ENCODE data around the gene ATXN7L3B.

Gene ATXN7L3B

GRCh38 chr12:74579981-74580380 lies 42.3 kb downstream of the ATXN7L3B start:
- TF ChIP-seq ZFP3 (CRISPR knock-in tag; IDR thresholded peaks at IDR 0.05): no peak
- TF ChIP-seq, protein P1, sequence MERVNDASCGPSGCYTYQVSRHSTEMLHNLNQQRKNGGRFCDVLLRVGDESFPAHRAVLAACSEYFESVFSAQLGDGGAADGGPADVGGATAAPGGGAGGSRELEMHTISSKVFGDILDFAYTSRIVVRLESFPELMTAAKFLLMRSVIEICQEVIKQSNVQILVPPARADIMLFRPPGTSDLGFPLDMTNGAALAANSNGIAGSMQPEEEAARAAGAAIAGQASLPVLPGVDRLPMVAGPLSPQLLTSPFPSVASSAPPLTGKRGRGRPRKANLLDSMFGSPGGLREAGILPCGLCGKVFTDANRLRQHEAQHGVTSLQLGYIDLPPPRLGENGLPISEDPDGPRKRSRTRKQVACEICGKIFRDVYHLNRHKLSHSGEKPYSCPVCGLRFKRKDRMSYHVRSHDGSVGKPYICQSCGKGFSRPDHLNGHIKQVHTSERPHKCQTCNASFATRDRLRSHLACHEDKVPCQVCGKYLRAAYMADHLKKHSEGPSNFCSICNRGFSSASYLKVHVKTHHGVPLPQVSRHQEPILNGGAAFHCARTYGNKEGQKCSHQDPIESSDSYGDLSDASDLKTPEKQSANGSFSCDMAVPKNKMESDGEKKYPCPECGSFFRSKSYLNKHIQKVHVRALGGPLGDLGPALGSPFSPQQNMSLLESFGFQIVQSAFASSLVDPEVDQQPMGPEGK (CRISPR knock-in tag; IDR thresholded peaks at IDR 0.05; ENCODE audit: borderline replicate concordance): no peak
- TF ChIP-seq, protein P2, sequence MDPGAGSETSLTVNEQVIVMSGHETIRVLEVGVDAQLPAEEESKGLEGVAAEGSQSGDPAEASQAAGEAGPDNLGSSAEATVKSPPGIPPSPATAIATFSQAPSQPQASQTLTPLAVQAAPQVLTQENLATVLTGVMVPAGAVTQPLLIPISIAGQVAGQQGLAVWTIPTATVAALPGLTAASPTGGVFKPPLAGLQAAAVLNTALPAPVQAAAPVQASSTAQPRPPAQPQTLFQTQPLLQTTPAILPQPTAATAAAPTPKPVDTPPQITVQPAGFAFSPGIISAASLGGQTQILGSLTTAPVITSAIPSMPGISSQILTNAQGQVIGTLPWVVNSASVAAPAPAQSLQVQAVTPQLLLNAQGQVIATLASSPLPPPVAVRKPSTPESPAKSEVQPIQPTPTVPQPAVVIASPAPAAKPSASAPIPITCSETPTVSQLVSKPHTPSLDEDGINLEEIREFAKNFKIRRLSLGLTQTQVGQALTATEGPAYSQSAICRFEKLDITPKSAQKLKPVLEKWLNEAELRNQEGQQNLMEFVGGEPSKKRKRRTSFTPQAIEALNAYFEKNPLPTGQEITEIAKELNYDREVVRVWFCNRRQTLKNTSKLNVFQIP (CRISPR knock-in tag; IDR thresholded peaks at IDR 0.05; ENCODE audit: borderline replicate concordance, low read depth): no peak
- TF ChIP-seq SNAI2 (CRISPR knock-in tag; IDR thresholded peaks at IDR 0.05): no peak
- TF ChIP-seq ZNF565 (CRISPR knock-in tag; conservative IDR thresholded peaks at IDR 0.05; ENCODE audit: low read depth): no peak
- TF ChIP-seq ISL1 (CRISPR knock-in tag; IDR thresholded peaks at IDR 0.05): no peak
- no peak for TF ChIP-seq CREB5 (CRISPR knock-in tag; IDR thresholded peaks at IDR 0.05; ENCODE audit: low read depth)
- TF ChIP-seq ZNF8 (CRISPR knock-in tag; IDR thresholded peaks at IDR 0.05): no peak
- no peak for ATAC-seq

DNA sequence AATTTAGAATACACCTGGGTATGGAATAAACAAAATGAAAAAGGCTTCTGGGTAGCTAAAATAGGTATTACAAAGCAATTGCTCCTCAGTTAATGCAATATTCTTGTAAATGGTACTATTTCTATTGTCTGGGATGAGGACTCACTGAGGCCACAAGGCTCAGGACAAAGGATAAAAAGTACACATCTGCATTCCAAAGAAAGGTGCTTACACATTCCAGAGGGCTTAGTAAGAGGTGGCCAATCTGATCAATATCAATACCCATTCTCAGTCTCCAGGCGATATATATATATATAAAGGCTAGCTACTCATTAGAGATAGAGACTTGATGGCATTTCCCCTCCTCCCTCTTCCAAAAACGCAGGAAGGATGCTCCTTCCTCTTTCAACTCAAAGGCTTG lies 43.8 kb downstream of the ATXN7L3B start:
- TF ChIP-seq, protein P2 (CRISPR knock-in tag; IDR thresholded peaks at IDR 0.05; ENCODE audit: borderline replicate concordance, low read depth): no peak
- TF ChIP-seq ZNF8 (CRISPR knock-in tag; IDR thresholded peaks at IDR 0.05) (no peak), ZC3H10 (CRISPR knock-in tag; IDR thresholded peaks at IDR 0.05) (no peak), TCF4 (CRISPR knock-in tag; IDR thresholded peaks at IDR 0.05; ENCODE audit: borderline replicate concordance) (no peak), RARB (CRISPR knock-in tag; IDR thresholded peaks at IDR 0.05) (no peak), SNAI2 (CRISPR knock-in tag; IDR thresholded peaks at IDR 0.05) (no peak), ZNF565 (CRISPR knock-in tag; conservative IDR thresholded peaks at IDR 0.05; ENCODE audit: low read depth) (no peak), TOX (CRISPR knock-in tag; IDR thresholded peaks at IDR 0.05; ENCODE audit: borderline replicate concordance) (no peak), OSR1 (CRISPR knock-in tag; IDR thresholded peaks at IDR 0.05) (no peak), ZFP3 (CRISPR knock-in tag; IDR thresholded peaks at IDR 0.05) (no peak), GLIS3 (CRISPR knock-in tag; IDR thresholded peaks at IDR 0.05) (no peak), ISL1 (CRISPR knock-in tag; IDR thresholded peaks at IDR 0.05) (no peak)
- TF ChIP-seq, protein P3, sequence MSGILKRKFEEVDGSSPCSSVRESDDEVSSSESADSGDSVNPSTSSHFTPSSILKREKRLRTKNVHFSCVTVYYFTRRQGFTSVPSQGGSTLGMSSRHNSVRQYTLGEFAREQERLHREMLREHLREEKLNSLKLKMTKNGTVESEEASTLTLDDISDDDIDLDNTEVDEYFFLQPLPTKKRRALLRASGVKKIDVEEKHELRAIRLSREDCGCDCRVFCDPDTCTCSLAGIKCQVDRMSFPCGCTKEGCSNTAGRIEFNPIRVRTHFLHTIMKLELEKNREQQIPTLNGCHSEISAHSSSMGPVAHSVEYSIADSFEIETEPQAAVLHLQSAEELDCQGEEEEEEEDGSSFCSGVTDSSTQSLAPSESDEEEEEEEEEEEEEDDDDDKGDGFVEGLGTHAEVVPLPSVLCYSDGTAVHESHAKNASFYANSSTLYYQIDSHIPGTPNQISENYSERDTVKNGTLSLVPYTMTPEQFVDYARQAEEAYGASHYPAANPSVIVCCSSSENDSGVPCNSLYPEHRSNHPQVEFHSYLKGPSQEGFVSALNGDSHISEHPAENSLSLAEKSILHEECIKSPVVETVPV (CRISPR knock-in tag; IDR thresholded peaks at IDR 0.05): no peak
- TF ChIP-seq, protein P1 (CRISPR knock-in tag; IDR thresholded peaks at IDR 0.05; ENCODE audit: borderline replicate concordance): no peak
- no peak for ATAC-seq

DNA sequence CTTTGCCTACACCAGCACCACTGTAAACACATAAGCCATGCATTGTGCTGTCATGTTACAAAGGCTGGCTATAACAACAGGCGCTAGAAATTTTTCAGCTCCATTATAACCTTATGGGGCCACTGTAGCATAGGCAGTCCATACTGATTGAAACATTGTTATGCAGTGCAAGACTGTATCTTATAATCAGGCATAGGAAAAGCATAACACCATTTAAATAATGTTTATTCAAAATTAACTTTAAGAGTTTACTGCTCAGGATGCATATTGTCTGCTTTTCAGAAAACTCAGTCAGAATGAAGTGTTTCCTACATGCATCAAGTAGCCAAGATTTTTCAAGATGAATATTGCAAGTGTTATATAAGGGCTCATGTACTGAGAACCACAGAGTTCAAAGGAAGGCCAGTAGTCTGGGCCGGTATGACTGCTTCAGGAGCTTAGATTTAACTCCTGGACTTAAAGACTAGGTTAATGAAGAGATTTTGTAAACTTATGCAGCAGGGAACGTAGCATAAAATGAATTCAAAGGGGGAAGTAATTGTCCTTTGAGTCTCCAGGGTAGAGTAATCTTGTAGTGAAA lies 46.9 kb downstream of the ATXN7L3B start:
- ATAC-seq: no peak
- TF ChIP-seq ZFP3 (CRISPR knock-in tag; IDR thresholded peaks at IDR 0.05) (no peak), OSR1 (CRISPR knock-in tag; IDR thresholded peaks at IDR 0.05) (no peak), ESRRG (CRISPR knock-in tag; IDR thresholded peaks at IDR 0.05) (no peak), ARNTL (CRISPR knock-in tag; IDR thresholded peaks at IDR 0.05; ENCODE audit: borderline replicate concordance, low read depth) (no peak), PPARA (CRISPR knock-in tag; IDR thresholded peaks at IDR 0.05; ENCODE audit: borderline replicate concordance) (no peak), RARB (CRISPR knock-in tag; IDR thresholded peaks at IDR 0.05) (no peak)
- TF ChIP-seq, protein P1 (CRISPR knock-in tag; IDR thresholded peaks at IDR 0.05; ENCODE audit: borderline replicate concordance): no peak
- TF ChIP-seq, protein P2 (CRISPR knock-in tag; IDR thresholded peaks at IDR 0.05; ENCODE audit: borderline replicate concordance, low read depth): no peak
- TF ChIP-seq, protein P3 (CRISPR knock-in tag; IDR thresholded peaks at IDR 0.05): no peak
